VCaP (cell line): Measurements from ENCODE around the gene KRT33A.
"Not testable (repeated sequence)": the region's sequence is repeated elsewhere in the genome, so short reads cannot be mapped to it uniquely, and the experiment has no call there.

Experiments used
- H3K27ac ChIP-seq: fragments of 450-650 bp; 2 replicates; pipeline ENCODE4 v1.5.1; 2017
- CTCF ChIP-seq: fragments of 450-650 bp; conservative IDR thresholded peaks from 2 replicates; pipeline ENCODE4 v1.5.1; 2017; ENCODE audit warnings: mild to moderate bottlenecking, moderate library complexity

Gene KRT33A

GRCh38 chr17:41350381-41350878 lies at the start of gene KRT33A:
Gene KRT33A, minus strand, starts transcription at chr17:41350828. Its CDS starts 61 bp downstream, at chr17:41350767.
- H3K27ac ChIP-seq: not testable (repeated sequence)

GRCh38 chr17:41396996-41397660 lies 46.5 kb upstream of the KRT33A start, which contains the start of gene KRT31:
Gene KRT31, minus strand, starts transcription at chr17:41397608. Its CDS starts 69 bp downstream, at chr17:41397539.
- TF ChIP-seq CTCF: no peak
- H3K27ac ChIP-seq: no peak within 1 kb of the TSS

GRCh38 chr17:41396340-41396739 lies 45.7 kb upstream of the KRT33A start:
- H3K27ac ChIP-seq: no peak overlapping the region
- TF ChIP-seq CTCF: no peak

- no peak for TF ChIP-seq CTCF
- H3K27ac ChIP-seq: no peak overlapping the region
Measured at GRCh38 chr17:41395611-41396010, 45.0 kb upstream of the KRT33A start.

- not testable (repeated sequence) for H3K27ac ChIP-seq
Measured at GRCh38 chr17:41395044-41395443, 44.4 kb upstream of the KRT33A start.

GRCh38 chr17:41394254-41394996 lies 43.8 kb upstream of the KRT33A start:
- no peak for TF ChIP-seq CTCF
- no peak overlapping the region for H3K27ac ChIP-seq

- no peak for TF ChIP-seq CTCF
Measured at GRCh38 chr17:41393826-41394225, 43.2 kb upstream of the KRT33A start.

GRCh38 chr17:41393294-41393693 lies 42.7 kb upstream of the KRT33A start:
- H3K27ac ChIP-seq: no peak overlapping the region
- TF ChIP-seq CTCF: no peak

More at GRCh38 chr17:41393826-41394225, 43.2 kb upstream of the KRT33A start:
- H3K27ac ChIP-seq: no peak overlapping the region
